GM19438 (cell line): ENCODE results near the gene GNAZ.

Experiments used
- ATAC-seq: cut with Tn5 transposase; IDR thresholded peaks from one replicate; pipeline ENCODE4 v1.9.1; 2021; ENCODE audit warnings: low read depth; ENCODE audit not compliant: unreplicated experiment

GNAZ gene

GRCh38 chr22:23105304-23105703 lies 35.0 kb downstream of the GNAZ start:
- no peak for ATAC-seq

GRCh38 chr22:23105919-23106318 lies 35.6 kb downstream of the GNAZ start:
- ATAC-seq = no peak

DNA sequence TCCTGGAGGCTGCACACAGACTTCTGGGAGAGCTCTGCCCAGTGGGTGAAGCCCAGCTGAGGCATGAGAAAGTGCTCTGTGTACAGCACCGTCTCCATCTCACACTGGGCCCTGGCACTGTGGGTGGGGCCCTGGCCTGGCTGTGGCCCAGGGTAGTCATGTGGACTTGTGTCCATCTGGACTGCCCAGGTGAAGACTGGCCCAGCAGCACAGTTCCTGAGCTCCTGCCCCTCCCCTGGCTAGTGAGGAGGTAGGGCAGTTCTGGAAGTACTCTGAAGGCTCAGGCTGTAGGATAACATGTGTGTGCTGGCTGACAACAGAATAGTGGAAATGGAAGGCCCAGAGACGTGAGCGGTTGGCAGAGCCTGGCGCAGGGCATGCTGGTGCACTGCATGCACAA lies 36.0 kb downstream of the GNAZ start:
- ATAC-seq = no peak

DNA sequence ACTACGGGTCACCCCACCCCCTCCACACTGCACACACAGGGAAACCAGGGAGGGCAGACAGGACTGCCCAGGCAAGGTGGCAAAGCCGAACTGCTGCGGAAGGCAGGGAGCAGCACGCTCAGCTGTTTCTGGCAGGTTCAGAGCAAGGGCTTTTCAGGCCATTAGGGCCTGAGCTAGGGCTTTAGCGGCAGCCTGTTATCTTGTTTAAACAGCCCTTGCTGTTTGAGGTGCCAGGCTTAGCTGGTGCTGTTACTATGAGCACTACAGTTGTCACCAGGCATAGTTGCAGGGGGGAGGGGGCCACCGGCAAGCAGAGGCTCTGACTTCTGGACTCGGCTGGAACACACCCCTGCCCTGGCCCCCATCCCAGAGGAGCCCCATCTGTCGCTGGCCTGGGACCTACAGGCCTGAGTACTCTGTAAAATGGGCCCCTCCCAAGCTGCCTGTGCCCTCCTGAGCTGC lies 36.6 kb downstream of the GNAZ start:
- no peak for ATAC-seq

- ATAC-seq = no peak
These were observed 37.3 kb downstream of the GNAZ start for GRCh38 chr22:23107487-23108248.

DNA sequence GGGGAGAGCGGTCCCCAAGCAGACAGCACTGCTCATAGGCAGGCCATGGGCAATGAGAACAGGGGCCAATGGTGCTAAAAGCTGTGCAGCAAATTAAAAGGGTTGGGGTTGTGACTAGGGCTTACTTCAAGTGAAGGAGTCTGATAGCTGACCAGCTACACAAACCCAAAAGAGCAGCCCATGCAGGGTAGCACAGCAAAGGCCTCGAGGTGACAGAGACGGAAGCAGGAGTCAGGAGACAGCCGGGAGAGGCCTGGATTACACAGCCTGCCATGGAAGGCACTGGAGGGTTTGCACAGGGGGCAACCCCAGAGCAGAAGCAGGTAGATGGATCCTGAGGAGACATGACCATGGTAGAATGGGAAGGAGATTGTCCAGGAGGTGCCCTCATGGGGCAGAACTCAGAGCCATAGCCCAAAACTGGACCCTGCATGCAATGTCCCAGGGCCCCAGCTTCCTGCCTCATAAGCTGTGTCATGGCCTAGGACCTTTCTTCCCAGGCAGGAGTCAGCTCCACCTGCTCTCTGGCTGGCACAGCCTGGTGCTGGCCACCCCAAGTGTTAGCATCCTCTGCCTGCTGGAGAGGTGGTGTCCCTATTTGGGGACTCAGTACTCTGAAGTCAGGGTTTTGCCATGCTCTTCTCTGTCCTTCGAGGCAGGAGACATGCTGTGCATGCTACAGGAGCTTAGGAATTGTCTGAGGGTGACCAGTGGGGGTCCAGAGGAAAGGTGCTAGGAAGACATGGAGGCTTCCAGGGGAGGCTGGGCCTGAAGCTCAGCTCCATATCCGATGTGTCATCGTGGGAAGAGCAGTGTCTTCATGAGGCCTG lies 38.1 kb downstream of the GNAZ start:
- no peak for ATAC-seq

- ATAC-seq = no peak
These were observed 38.7 kb downstream of the GNAZ start for GRCh38 chr22:23109079-23109347.

DNA sequence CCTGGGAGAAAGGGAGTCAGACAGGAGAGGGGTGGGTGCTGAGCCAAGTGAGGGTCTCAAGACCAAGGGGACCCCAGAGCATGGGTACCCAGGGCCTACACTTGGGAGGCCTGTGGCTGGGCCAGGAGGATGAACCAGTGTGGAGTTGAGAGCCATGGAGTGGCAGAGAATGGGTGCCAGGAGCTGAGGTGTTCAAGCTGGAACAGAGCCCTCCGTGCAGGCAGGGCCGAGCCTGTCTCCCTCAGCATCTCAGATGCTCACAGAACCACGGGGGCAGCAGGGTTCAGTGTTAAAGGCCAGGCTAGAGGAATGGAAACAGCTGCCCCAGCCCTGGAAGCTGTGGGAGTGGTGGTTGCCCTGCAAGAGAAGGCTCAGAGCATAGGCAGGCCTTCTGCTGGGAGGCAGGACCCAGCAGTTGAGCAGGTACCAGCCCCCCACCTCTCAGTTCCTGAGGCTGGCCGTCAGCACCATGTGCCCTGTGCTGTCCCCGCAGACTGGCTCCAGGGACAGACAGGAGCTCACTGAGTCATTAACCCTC lies 39.2 kb downstream of the GNAZ start:
- ATAC-seq = no peak

- no peak for ATAC-seq
These were observed 40.0 kb downstream of the GNAZ start for GRCh38 chr22:23110190-23110921.

DNA sequence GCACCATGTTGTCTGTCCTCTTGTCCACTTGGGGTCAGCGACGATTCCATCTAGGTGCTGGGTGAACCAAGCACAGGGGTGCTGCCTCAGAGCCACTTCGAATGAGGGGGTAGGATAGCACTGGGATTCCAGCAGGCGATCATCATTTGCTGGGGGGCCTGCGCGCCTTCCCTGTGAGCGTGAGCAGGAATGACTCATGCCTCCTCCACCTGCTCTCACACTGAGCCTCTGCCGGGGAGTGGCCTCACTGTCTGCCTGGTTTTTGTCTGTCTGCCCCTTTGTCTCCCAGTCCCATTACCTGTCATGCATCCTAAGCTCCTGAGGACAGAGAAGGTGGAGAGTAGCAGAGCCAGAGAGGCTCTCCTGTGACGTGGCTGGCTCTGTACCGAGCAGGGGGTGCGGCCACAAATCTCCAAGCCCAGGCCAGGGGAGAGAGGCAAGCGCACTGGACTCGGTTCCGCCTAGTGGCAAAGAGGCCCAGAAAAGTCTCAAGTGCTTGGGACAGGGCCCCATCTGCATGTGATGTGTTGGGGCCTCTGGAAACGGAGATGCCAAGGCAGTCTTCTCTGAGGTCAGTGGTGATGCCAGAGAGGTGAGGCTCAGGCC lies 40.7 kb downstream of the GNAZ start:
- ATAC-seq = no peak

GRCh38 chr22:23112472-23113012 lies 42.2 kb downstream of the GNAZ start:
- ATAC-seq = no peak

GRCh38 chr22:23113067-23113846 lies 42.9 kb downstream of the GNAZ start:
- ATAC-seq = no peak

DNA sequence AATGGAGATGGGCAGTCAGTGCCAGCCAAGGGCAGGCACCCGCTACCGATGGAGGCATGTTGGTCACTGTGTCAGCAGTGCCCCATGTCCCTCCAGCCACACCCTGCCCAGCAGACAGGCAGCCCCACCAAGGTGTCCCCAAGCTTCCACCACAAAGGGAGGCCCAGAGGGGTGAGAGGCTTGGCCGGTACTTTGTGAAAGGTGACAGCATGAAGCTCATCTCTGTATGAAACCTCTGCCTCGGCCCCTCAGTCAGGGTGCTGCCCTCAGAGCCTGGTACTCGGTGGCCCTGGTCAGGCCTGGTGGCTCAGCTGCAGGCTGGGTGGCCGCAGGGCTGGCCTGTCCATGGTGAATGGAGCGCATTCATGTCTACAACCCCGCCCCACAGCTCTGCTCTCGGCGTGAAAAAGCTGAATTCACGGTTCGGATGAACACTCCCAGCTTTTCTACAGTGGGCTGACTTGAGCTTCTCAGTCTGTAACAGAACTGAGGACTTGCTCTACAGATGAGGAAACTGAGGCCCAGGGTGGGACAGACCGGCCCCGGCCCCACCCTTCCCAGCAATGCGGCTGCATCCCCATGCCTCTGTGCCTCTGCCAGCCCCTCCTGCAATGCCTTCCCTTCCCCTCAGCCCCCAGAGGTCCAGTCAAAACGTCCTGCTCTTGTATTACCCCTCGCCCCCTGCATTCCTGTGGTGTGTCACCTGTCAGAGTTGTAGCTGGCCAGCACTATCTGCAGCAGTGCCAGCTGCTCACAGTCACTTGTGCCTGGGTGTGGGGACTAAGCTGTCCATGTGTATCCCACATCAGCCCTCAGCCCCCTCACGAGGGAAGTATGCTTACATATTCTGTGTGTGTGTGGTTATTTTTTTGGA lies 43.8 kb downstream of the GNAZ start:
- ATAC-seq = no peak

DNA sequence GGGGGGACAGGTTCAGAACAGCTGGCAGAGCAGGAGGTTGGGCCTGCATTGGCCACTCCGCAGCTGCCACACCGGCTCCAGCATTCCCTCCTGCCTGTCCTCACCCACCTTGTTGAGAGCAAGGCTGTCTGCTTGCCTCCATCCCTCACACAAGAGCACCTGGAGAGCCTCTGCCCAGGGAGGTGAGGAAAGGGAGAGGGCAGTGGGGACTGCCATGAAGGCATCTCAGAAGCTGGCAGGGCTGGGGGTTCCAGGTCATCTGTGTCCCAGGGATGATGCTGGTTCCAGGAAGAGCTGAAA lies 44.4 kb downstream of the GNAZ start:
- no peak for ATAC-seq

GRCh38 chr22:23115369-23115768 lies 45.0 kb downstream of the GNAZ start:
- ATAC-seq = no peak

DNA sequence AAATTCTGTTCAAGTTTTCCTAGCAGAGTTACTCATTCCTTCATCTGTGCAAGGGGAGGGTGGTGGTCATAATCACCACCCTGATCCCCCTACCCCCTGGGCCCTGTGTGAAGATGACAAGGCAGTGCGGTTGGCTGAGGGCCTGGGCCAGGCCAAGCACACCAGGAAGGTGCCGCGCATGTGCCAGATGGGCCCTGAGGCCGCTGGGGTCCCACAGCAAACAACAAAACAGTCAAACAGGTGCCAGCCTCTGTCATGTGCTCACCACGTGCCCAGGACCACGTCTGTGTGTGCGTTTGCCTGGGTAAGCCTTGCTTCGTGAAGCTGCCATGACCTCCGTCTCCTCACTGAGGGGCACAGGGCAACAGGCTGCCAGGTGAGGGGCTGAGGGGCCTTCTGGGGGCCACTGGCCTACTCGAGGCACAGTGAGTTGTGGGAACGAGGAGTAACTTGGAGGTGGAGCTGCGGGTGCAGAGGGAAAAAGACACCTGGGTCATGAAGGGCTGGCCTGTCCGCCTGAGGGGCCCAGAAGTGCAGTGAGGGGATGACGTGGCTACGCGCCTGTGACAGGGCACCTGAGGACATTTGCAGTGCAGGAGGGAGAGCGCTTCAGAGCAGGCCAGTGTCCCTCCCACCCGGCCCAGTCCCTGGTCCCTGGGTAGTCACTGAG lies 45.6 kb downstream of the GNAZ start:
- no peak for ATAC-seq

DNA sequence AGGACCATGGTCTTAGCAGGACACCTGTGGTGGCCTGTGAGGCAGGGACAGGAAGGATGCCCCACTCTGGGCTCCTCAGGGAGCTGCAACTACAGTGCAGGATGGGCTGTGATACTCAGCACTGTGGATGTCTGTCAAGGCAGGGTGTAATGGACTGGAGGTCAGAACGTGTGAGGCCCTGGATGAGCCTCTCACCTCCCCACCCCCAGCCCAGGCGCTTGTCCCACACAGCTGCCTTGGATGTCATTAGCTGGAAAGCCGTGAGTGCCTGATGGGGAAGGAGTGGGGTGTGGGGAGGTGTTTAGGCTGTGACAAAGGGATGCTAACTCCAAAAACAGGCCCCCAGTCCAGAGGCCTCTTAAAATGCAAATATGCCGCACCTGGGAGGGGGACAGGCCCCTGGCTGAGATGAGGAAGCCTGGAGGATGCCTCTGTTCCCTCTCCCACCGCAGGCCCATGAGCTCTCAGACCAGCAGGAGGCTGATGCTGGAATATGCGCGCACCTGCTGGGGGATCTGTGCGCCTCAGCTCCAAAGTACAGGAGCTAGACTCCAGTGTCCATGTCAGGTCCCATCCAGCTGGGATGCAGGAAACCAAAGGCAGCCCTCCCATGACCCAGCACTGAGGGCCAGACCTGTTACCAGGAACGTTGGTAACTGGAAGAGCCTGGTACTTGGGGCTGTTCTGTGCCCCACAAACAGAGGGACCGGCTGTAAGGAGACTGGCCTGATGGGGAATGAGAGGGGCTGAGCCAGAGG lies 46.4 kb downstream of the GNAZ start:
- no peak for ATAC-seq

DNA sequence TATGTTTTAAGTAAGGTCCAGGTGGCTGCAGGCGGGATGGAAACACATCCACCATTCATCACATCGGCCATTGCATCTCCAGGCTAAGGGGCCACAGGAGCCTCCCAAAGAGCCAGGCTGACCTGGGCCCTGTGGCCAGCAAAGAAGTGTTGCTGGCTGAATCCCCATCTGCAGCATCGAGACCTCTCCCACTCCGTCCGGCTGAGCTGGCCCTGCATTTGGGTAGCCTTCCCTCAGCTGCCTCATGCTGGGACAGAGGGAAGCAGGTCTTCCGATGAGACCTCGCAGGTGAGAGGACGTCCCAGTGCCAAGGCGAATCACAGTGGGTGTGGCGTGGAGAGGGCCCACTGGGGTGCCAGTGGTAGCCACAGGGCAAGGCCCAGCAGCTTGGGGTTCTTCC lies 47.0 kb downstream of the GNAZ start:
- ATAC-seq = no peak
